IPS-18c (cell line): Measurements from ENCODE around the gene GDI1.

Source experiments
- H3K4me3 ChIP-seq: 2 replicates; pipeline ENCODE4 v1.7.0; 2013; ENCODE audit warnings: low read depth, mild to moderate bottlenecking, low read length, moderate library complexity; ENCODE audit not compliant: insufficient read depth
- H3K9me3 ChIP-seq: one replicate; pipeline ENCODE4 v1.6.1; 2013; ENCODE audit warnings: mild to moderate bottlenecking, low read length, moderate library complexity; ENCODE audit not compliant: control insufficient read depth, insufficient read depth

Gene GDI1

GRCh38 chrX:154403192-154403591 is 33.8 kb upstream of the GDI1 start:
- no peak overlapping the region for H3K4me3 ChIP-seq
- H3K9me3 ChIP-seq = peaks cover 11% of the 10 kb centered on the region

GRCh38 chrX:154403858-154404257 is 33.1 kb upstream of the GDI1 start:
- H3K4me3 ChIP-seq = no peak overlapping the region
- peaks cover 12% of the 10 kb centered on the region for H3K9me3 ChIP-seq

- no peak overlapping the region for H3K4me3 ChIP-seq
- H3K9me3 ChIP-seq = peaks cover 14% of the 10 kb centered on the region
Observed at GRCh38 chrX:154404625-154405192, 32.2 kb upstream of the GDI1 start.

- H3K4me3 ChIP-seq = peak overlapping the region; percentile 38
Observed at GRCh38 chrX:154408659-154409221, 28.2 kb upstream of the GDI1 start.

GRCh38 chrX:154409222-154409871 is 27.6 kb upstream of the GDI1 start, which contains the start of gene DNASE1L1:
Gene DNASE1L1, minus strand, starts transcription at chrX:154409254. Its CDS starts 3,686 bp downstream, at chrX:154405568.
- Histone ChIP-seq H3K4me3 (peak within 1 kb of the TSS; percentile 38), H3K9me3 (peaks cover 17% of the 10 kb centered on the region)

More at GRCh38 chrX:154408659-154409221, 28.2 kb upstream of the GDI1 start:
- H3K9me3 ChIP-seq = peaks cover 18% of the 10 kb centered on the region

GRCh38 chrX:154411981-154412340 is 25.0 kb upstream of the GDI1 start:
- Histone ChIP-seq H3K9me3 (peaks cover 15% of the 10 kb centered on the region), H3K4me3 (peak overlapping the region; percentile 79)

GRCh38 chrX:154412468-154412867 is 24.5 kb upstream of the GDI1 start:
- peak overlapping the region; percentile 79; the same call in 1 of the 2 replicates for H3K4me3 ChIP-seq
- peaks cover 18% of the 10 kb centered on the region for H3K9me3 ChIP-seq

- peaks cover 18% of the 10 kb centered on the region for H3K9me3 ChIP-seq
- H3K4me3 ChIP-seq = no peak overlapping the region; the same call in 1 of the 2 replicates
Observed at GRCh38 chrX:154413142-154413541, 23.8 kb upstream of the GDI1 start.

- peaks cover 24% of the 10 kb centered on the region for H3K9me3 ChIP-seq
- H3K4me3 ChIP-seq = no peak overlapping the region
Observed at GRCh38 chrX:154417157-154417556, 19.8 kb upstream of the GDI1 start.

GRCh38 chrX:154419189-154419588 is 17.8 kb upstream of the GDI1 start:
- Histone ChIP-seq H3K9me3 (peaks cover 18% of the 10 kb centered on the region), H3K4me3 (no peak overlapping the region)

- H3K9me3 ChIP-seq = peaks cover 18% of the 10 kb centered on the region
- H3K4me3 ChIP-seq = no peak overlapping the region
Observed at GRCh38 chrX:154419688-154420401, 17.1 kb upstream of the GDI1 start.

- H3K9me3 ChIP-seq = peaks cover 16% of the 10 kb centered on the region
- H3K4me3 ChIP-seq = no peak overlapping the region
Observed at GRCh38 chrX:154420402-154420756, 16.6 kb upstream of the GDI1 start.

GRCh38 chrX:154426916-154427770 is 9.8 kb upstream of the GDI1 start:
- Histone ChIP-seq H3K9me3 (peaks cover 4% of the 10 kb centered on the region), H3K4me3 (no peak overlapping the region; the same call in 1 of the 2 replicates)

- peaks cover 6% of the 10 kb centered on the region for H3K9me3 ChIP-seq
- peak within 1 kb of the TSS; percentile 65 for H3K4me3 ChIP-seq
Observed at GRCh38 chrX:154428176-154429171, 8.5 kb upstream of the GDI1 start, which contains the start of gene ATP6AP1. Gene ATP6AP1, plus strand, starts transcription at chrX:154428677. Its CDS starts 16 bp downstream, at chrX:154428693.

- no peak overlapping the region for H3K4me3 ChIP-seq
- peaks cover 11% of the 10 kb centered on the region for H3K9me3 ChIP-seq
Observed at GRCh38 chrX:154429711-154430110, 7.2 kb upstream of the GDI1 start.

GRCh38 chrX:154430479-154430878 is 6.5 kb upstream of the GDI1 start:
- peaks cover 11% of the 10 kb centered on the region for H3K9me3 ChIP-seq
- no peak overlapping the region for H3K4me3 ChIP-seq
